GM23338 (cell line): ENCODE data around the gene TMEM123.

Source experiments
- CTCF ChIP-seq, 2 experiments: fragments of 200-600 bp in 1 of 2; sonication (generic) in 1 of 2; conservative IDR thresholded peaks; 2 replicates each; pipeline versions ENCODE4 v1.5.1 to v1.6.1; 2016 to 2017; ENCODE audit warnings: antibody characterized with exemption in 2 of 2, low read depth in 2 of 2, mild to moderate bottlenecking in 2 of 2, moderate library complexity in 1 of 2
- EZH2 ChIP-seq: fragments of 200-600 bp; sonication (generic); IDR thresholded peaks from one replicate; pipeline ENCODE4 v1.8.0; 2017; ENCODE audit warnings: antibody characterized with exemption, mild to moderate bottlenecking, low read depth; ENCODE audit not compliant: unreplicated experiment
- EZH2phosphoT487 ChIP-seq: fragments of 200-600 bp; sonication (generic); IDR thresholded peaks from one replicate; pipeline ENCODE4 v1.8.1; 2018; ENCODE audit warnings: antibody characterized with exemption; ENCODE audit not compliant: unreplicated experiment
- POLR2AphosphoS5 ChIP-seq: IDR thresholded peaks from 2 replicates; pipeline ENCODE4 v1.6.1; 2016; ENCODE audit warnings: antibody characterized with exemption, low read depth
- ZNF331 ChIP-seq: fragments of 250-450 bp; sonication (Bioruptor Pico); IDR thresholded peaks from 2 replicates; pipeline ENCODE4 v1.5.0; 2020; ENCODE audit warnings: low read depth, mild to moderate bottlenecking, moderate library complexity

- no peak for TF ChIP-seq CTCF (conservative IDR thresholded peaks at IDR 0.05; ENCODE audit: low read depth in 2 of 2)
- no peak for TF ChIP-seq POLR2AphosphoS5
- no peak for TF ChIP-seq EZH2phosphoT487
- no peak for TF ChIP-seq EZH2
- no peak for TF ChIP-seq ZNF331 (CRISPR knock-in tag)
These were observed 39.1 kb downstream of the TMEM123 start for GRCh38 chr11:102413497-102413896.
